Hematopoietic multipotent progenitor cell treated with erythropoietin and hydrocortisone succinate and interleukin-3 and kit ligand, for 6 days (in vitro differentiated cells): Measurements from ENCODE around the gene TBC1D3I.
"Not testable (repeated sequence)": the region's sequence is repeated elsewhere in the genome, so short reads cannot be mapped to it uniquely, and the experiment has no call there.

ENCODE experiments used
- DNase-seq: peaks from one replicate; pipeline ENCODE4 v3.0.0-alpha.2; 2015

The TBC1D3I gene

GRCh38 chr17:36264470-36264869 is at the start of gene TBC1D3I:
TSS of gene TBC1D3I (minus strand) at chr17:36264570. CDS start at chr17:36262985, 1,585 bp downstream.
- not testable (repeated sequence) for DNase-seq

DNA sequence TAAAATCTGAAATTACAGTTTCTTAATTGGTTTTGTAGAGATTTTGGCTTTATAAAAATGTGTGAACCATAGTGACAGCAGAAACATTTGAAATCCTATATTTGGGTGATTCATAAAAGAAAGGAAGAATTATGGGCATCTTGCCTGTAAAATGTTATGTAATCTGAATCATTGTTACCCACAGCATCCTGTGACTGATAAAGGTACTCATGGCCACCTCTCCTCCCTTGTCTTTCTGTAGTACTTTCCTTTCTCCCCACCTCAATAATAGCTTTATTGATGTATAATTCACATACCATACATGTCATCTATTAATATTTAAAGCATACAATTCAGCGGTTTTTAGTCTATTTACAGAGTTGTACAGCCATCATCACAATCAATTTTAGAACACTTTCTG is 30.8 kb upstream of the TBC1D3I start:
- DNase-seq: not testable (repeated sequence)

DNA sequence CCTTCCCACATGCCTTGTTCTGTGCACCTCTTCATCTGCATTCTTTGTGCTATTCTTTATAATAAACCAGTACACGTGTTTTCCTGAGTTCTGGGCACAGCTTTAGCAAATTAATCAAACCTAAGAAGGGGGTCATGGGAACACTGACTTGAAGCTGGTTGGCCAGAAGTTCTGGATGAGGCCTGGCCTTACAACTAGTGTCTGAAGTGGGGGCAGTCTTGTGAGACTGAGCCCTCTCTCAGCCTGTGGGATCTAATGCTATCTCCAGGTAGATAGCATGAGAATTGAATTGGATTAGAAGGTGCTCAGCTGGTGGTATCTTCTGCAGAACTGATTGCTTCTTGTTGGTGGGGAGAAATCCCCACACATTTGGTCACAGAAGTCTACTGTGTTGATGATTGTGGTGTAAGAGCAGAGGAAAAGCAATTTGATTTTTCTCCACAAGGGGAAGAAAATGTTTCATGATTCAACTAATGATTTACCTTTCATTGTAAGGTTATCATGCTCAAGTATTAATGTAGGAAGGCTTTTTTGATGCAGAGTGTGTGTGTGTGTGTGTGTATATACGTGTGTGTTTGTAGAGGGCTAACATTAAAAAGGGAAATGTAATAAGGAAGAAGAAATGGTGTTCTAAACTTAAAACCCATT is 25.7 kb upstream of the TBC1D3I start:
- DNase-seq: not testable (repeated sequence)

- DNase-seq: not testable (repeated sequence)
These were observed 19.8 kb upstream of the TBC1D3I start for GRCh38 chr17:36284219-36284618.

DNA sequence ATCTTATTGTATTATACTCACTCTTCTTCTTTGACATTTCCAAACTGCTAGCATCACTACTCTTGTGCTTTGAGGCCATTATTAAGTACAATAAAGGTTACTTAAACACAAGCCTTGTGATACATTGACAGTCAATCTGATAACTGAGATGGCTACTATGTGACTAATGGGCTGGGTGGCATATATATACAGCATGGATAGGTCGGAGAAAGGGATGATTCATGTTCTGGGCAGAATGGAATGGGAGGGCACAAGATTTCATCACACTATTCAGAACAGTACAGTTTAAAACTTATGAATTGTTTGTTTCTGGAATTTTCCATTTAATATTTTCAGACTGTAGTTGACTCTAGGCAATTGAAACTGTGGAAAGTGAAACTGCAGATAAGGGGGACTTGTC is 18.9 kb upstream of the TBC1D3I start:
- DNase-seq: not testable (repeated sequence)

DNA sequence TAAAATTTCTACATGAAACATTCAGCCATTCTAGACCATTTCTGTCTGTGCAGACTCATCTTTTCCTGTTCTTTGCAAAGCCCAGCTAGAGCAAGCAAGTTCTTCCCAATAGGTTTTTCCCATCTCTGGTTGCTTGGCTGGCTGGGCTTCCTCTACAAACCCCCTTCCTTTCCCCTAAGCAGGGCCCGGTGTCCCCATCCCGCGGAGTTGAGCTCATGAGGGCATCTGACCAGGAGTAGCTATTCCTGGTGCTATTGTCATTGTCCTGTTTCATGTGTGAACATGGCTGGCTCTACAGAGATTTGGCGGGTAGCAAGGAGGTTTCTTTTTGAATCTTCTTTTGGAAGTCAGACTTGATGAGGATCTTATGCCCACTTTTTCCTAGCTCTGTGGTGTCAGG is 22.3 kb downstream of the TBC1D3I start:
- DNase-seq: not testable (repeated sequence)

DNA sequence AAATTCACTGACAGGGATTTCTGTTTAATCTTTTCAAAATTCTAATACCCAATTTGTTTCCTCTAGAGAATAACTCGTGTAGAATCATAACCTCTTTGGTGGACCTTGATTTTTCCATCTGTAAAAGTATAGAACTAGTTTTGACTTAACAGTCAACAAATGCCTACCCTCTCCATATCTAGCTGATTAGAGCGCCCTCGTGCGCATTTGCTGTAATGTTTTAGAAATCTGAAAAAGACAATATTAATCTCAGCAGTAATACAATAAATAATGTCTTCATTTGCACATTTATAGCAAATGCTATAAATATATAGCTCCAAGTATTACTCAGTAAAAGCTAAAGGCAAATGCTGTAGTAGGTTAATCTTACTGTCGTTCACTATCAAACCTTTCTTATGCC is 34.7 kb downstream of the TBC1D3I start:
- DNase-seq: not testable (repeated sequence)

DNA sequence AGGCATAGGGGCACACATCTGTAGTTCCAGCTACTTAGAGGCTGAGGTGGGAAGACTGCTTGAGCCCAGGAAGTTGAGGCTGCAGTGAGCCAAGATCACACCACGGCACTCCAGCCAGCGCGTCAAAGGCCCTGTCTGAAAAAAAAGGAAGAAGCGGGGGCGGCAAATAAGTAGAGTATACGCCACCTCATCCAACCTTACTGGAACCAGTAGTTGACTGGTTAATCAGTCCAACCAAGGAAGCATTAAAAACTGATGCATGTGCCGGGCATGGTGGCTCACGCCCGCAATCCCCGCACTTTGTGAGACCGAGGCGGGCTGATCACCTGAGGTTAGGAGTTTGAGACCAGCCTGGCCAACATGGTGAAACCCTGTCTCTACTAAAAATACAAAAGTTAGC is 41.4 kb downstream of the TBC1D3I start:
- DNase-seq: not testable (repeated sequence)

DNA sequence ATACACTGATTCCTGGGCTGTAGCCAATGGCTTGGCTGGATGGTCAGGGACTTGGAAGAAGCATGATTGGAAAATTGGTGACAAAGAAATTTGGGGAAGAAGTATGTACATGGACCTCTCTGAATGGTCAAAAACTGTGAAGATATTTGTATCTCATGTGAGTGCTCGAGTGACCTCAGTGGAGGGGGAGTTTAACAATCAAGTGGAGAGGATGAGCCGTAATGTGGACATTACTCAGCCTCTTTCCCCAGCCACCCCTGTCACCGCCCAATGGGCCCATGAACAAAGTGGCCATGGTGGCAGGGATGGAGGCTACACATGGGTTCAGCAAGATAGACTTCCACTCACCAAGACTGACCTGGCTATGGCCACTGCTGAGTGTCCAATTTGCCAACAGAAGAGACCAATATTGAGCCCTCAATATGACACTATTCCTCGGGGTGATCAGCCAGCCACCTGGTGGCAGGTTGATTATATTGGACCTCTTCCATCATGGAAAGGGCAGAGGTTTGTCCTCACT is 42.7 kb downstream of the TBC1D3I start:
- DNase-seq: not testable (repeated sequence)

DNA sequence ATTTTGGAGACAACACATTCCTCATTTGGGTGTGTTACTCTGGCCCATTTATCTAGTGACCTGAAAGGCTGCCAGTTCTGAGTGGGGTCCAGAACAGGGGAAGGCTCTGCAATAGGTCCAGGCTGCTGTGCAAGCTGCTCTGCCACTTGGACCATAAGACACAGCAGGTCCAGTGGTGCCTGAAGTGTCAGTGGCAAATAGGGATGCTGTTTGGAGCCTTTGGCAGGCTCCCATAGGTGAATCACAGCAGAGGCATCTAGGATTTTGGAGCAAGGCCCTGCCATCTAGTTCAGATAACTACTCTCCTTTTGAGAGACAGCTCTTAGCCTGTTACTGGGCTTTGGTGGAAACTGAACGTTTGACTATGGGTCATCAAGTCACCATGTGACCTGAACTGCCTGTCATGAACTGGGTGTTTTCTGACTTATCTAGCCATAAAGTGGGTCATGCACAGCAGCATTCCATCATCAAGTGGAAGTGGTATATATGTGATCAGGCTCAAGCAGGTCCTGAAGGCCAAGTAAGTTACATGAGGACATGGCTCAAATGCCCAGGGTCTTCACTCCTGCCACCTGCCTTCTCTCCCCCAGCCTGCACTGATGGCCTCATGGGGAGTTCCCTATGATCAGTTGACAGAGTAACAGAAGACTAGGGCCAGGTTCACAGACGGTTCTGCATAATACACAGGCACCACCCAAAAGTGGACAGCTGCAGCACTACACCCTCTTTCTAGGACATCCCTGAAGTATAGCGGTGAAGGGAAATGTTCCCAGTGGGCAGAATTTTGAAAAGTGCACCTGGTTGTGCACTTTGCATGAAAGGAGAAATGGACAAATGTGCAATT is 43.4 kb downstream of the TBC1D3I start:
- not testable (repeated sequence) for DNase-seq

DNA sequence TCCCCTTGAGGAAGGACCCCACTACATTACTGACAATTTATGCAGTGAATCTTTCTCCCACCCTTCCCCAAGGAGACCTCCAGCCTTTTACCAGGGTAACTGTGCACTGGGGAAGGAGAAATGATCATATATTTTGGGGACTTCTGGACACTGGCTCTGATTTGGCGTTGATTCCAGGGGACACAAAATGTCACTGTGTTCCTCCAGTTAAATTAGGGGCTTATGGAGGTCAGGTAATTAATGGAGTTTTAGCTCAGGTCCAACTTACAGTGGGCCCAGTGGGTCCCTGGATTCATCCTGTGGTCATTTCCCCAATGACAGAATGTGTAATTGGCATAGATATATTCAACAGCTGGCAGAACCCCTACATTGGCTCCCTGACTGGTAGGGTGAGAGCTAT is 44.8 kb downstream of the TBC1D3I start:
- DNase-seq: not testable (repeated sequence)

DNA sequence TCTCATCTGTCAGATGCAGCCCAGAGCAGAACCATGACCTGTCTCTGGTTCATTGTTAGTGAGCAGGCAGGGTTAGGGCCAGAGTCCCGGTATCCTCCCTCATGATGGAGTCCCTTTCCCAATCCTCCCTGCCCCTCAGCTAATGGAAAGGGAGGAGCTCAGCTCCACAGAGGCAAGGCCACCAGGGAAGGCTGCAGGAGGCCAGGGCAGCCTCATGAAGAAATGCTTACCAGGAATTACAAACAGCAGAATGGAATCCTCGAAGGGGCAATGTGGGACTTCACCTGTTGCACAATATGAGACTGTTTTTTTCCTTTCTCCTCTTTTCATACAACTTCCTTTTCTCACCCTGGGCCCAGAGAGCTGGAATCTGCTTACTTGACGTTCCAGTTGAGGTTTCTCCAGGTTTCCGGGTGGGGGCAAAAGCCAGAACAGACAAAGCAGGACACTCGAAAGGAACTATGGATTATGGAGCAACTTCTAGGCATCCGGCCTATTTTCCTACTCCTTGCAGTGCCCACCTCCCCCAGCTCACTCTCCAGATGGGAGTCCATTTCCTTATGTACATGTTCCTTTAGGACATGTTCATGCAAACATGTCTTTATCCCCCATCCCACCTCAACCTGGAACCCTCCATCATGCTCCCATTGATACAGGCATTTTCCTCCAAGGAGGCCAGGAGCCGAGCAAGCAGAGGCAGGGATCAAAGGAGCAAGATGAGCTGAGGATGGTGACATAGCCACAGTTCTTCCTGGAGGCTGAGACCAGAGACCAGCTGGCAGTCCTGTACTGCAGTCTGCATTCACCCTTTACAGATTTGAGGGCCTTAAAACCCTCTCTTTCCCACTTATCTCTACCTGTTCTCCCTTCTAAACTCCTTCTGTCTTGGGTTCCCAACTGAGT is 48.7 kb downstream of the TBC1D3I start:
- not testable (repeated sequence) for DNase-seq

- DNase-seq: peak; percentile 42
These were observed 49.5 kb downstream of the TBC1D3I start for GRCh38 chr17:36214918-36215317.

GRCh38 chr17:36213695-36214094 is 50.7 kb downstream of the TBC1D3I start:
- DNase-seq: no peak

DNA sequence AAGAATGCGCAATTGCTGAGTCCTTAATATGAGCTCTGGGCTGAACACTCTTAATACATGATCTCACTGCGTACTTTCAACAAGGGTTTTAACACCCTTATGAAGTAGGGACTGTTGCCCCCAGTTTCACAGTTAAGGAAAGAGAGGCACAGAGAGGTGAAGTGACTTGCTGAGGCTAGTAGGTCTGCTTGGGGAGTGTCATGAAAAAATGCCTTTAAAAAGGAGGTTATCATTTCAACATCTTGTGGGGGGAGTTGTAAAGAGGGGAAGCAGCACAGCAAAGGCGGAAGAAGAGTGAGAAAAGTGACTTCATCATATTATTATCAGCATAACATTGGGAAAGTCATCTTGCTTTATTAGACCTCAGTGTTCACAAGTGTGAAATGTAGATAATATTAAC is 51.4 kb downstream of the TBC1D3I start:
- DNase-seq: peak; percentile 46

DNA sequence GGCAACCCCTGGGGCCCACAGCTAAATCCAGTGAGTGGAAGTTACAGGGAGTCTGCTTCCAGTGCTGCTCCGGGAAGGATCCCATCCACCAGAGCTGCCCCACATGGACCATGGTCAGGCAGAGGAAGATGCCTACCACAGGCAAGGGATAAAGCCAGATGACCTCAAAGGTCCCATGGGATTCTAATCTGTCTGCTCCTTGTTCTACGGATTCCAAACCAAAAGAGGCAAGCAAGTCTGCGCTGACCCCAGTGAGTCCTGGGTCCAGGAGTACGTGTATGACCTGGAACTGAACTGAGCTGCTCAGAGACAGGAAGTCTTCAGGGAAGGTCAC is 52.1 kb downstream of the TBC1D3I start:
- DNase-seq: no peak

- not testable (repeated sequence) for DNase-seq
These were observed 52.7 kb downstream of the TBC1D3I start for GRCh38 chr17:36211484-36212271.

DNA sequence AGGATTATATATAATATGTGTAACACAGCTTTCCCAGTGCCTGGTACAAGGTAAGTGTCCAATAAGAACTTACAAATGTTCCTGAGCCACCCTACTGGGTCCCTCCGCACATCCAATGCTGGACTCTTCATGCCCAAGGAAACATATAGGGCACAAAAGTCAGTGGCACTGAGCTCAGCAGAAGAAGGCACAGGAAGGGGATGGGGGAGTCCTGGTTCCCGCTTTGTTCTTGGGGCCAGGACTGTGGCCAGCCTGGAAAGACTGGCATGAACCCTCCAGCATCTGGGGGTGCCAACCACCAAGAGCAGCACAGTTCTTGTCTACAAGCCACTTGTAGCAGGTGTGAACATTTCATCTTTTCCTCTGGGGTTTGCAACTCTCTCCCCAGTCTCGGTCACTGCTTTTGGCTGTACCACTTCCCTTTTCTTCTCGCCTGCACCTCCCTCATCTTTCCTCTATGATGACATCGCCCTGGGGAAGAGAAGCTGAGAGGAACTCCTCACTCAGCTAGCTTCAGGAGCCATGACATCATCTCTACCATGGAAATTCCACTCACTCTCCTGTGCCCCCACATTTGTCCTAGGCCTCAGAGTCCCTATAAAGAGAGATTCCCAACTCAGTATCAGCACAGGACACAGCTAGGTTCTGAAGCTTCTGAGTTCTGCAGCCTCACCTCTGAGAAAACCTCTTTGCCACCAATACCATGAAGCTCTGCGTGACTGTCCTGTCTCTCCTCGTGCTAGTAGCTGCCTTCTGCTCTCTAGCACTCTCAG is 53.7 kb downstream of the TBC1D3I start, which contains the start of gene CCL4L2:
Gene CCL4L2, plus strand, starts transcription at position 625 of the 773 bp plus-strand sequence.
- not testable (repeated sequence) for DNase-seq

DNA sequence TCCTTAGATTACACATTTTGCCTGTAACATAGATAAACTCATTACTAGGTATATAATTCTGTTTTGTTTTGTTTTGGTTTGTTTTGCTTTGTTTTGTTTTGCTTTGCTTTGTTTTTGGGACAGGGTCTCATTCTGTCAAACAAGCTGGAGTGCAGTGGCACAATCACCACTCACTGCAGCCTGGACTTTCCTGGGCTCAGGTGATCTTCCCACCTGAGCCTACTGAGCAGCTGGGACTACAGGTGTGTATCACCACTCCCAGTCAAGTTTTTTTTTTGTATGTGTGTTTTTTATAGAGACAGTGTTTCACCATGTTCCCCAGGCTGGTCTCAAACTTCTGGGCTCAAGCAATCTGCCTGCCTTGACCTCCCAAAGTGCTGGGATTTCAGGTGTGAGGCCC is 54.8 kb downstream of the TBC1D3I start:
- DNase-seq: no peak

DNA sequence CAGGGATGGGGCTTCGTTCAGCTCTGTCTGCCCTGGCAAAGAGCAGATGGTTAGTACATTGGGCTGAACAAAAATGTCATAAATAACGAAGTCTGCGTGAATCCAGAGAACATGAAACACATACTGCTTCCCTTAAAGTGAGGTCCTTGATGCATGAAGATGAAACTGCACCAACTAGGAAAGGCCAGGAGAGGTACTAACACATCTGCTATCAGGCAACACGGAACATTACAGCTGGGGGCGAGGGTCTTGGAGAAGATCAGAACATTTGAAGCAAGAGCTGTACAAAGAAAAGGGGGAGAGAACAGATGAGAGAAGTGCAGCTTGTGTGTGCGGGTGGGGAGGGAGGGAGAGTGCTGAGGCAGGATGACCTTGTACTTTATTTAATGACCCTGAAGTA is 57.0 kb downstream of the TBC1D3I start:
- DNase-seq: not testable (repeated sequence)

DNA sequence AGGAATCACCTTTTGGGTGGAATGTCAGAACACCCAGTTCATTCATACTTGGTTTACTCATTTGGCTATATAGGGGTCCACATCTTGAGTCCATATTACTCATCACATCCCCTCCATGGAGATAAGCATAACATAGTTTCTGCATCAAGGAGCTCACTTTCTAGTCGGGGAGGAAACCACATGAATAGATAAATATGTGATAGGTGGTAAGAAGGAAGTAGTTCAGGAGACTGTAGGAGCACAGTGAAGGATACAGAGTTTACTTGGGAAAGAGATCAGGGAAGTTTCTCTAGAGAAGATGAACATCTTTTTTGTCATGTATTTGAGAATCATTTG is 57.9 kb downstream of the TBC1D3I start:
- DNase-seq: not testable (repeated sequence)
